Mesodermal cell (in vitro differentiated cells): ENCODE data around the gene MGMT.

Experiments used
- H3K27ac ChIP-seq: 2 replicates; pipeline ENCODE4 v1.7.0; 2013; ENCODE audit warnings: mild to moderate bottlenecking, low read depth, low read length, moderate library complexity; ENCODE audit not compliant: severe bottlenecking
- H3K36me3 ChIP-seq: 2 replicates; pipeline ENCODE4 v1.7.1; 2013; ENCODE audit warnings: mild to moderate bottlenecking, low read length, moderate library complexity; ENCODE audit not compliant: control insufficient read depth, insufficient read depth
- H3K4me1 ChIP-seq: one replicate; pipeline ENCODE4 v1.7.1; 2013; ENCODE audit warnings: mild to moderate bottlenecking, low read length; ENCODE audit not compliant: insufficient read depth, control insufficient read depth, poor library complexity, severe bottlenecking
- H3K4me3 ChIP-seq: 2 replicates; pipeline ENCODE4 v1.7.0; 2013; ENCODE audit warnings: low read length, control low read depth, mild to moderate bottlenecking; ENCODE audit not compliant: insufficient read depth, poor library complexity, severe bottlenecking; ENCODE audit errors: extremely low read depth
- H3K9me3 ChIP-seq: 2 replicates; pipeline ENCODE4 v1.7.1; 2013; ENCODE audit warnings: mild to moderate bottlenecking, low read length, moderate library complexity; ENCODE audit not compliant: control insufficient read depth
- WGBS, 2 experiments: methylation state at CpG; one replicate each; pipeline ENCODE4 v1.1.5; 2013; ENCODE audit warnings: missing lambda C conversion rate in 2 of 2; ENCODE audit not compliant: insufficient coverage in 2 of 2; 5-methylcytosine and 5-hydroxymethylcytosine counted together

The MGMT gene

GRCh38 chr10:129542589-129542988 is 75.5 kb downstream of the MGMT start:
- no peaks in the 10 kb centered on the region for H3K36me3 ChIP-seq
- no peak overlapping the region for H3K27ac ChIP-seq
- H3K4me1 ChIP-seq: no peaks in the 10 kb centered on the region
- no peaks in the 10 kb centered on the region for H3K9me3 ChIP-seq
- 86 to 94% methylated on average over 4 to 5 of the region's 10 CpGs for WGBS, 2 experiments
- no peak overlapping the region for H3K4me3 ChIP-seq

GRCh38 chr10:129544205-129545202 is 77.5 kb downstream of the MGMT start:
- no peak overlapping the region for H3K4me3 ChIP-seq
- H3K4me1 ChIP-seq: no peaks in the 10 kb centered on the region
- no peak overlapping the region for H3K27ac ChIP-seq
- no peaks in the 10 kb centered on the region for H3K36me3 ChIP-seq
- no peaks in the 10 kb centered on the region for H3K9me3 ChIP-seq
- WGBS, 2 experiments: 95 to 97% methylated on average over 14 to 21 of the region's 23 CpGs

- Histone ChIP-seq H3K4me1 (peaks cover 4% of the 10 kb centered on the region), H3K4me3 (no peak overlapping the region), H3K27ac (no peak overlapping the region), H3K36me3 (no peaks in the 10 kb centered on the region), H3K9me3 (no peaks in the 10 kb centered on the region)
- 93 to 96% methylated on average over 8 of the region's 8 CpGs for WGBS, 2 experiments
These were observed 78.2 kb downstream of the MGMT start for GRCh38 chr10:129545261-129545660.

GRCh38 chr10:129546106-129546505 is 79.1 kb downstream of the MGMT start:
- peaks cover 4% of the 10 kb centered on the region for H3K4me1 ChIP-seq
- no peaks in the 10 kb centered on the region for H3K9me3 ChIP-seq
- WGBS, 2 experiments: 87 to 91% methylated on average over 5 to 6 of the region's 8 CpGs
- no peaks in the 10 kb centered on the region for H3K36me3 ChIP-seq
- H3K4me3 ChIP-seq: no peak overlapping the region
- H3K27ac ChIP-seq: no peak overlapping the region

GRCh38 chr10:129547608-129548007 is 80.6 kb downstream of the MGMT start:
- WGBS, 2 experiments: 82 to 90% methylated on average over 7 of the region's 7 CpGs
- Histone ChIP-seq H3K27ac (no peak overlapping the region), H3K9me3 (no peaks in the 10 kb centered on the region), H3K36me3 (no peaks in the 10 kb centered on the region), H3K4me3 (no peak overlapping the region), H3K4me1 (peaks cover 4% of the 10 kb centered on the region)

- H3K4me3 ChIP-seq: no peak overlapping the region
- H3K9me3 ChIP-seq: no peaks in the 10 kb centered on the region
- H3K36me3 ChIP-seq: no peaks in the 10 kb centered on the region
- peaks cover 4% of the 10 kb centered on the region for H3K4me1 ChIP-seq
- H3K27ac ChIP-seq: no peak overlapping the region
- 78 to 96% methylated on average over 5 to 7 of the region's 10 CpGs for WGBS, 2 experiments
These were observed 81.6 kb downstream of the MGMT start for GRCh38 chr10:129548600-129548999.

- H3K4me1 ChIP-seq: peaks cover 4% of the 10 kb centered on the region
- H3K27ac ChIP-seq: no peak overlapping the region
- H3K36me3 ChIP-seq: no peaks in the 10 kb centered on the region
- no peaks in the 10 kb centered on the region for H3K9me3 ChIP-seq
- 82 to 85% methylated on average over 9 to 12 of the region's 16 CpGs for WGBS, 2 experiments
- H3K4me3 ChIP-seq: no peak overlapping the region
These were observed 83.0 kb downstream of the MGMT start for GRCh38 chr10:129550076-129550475.

- H3K36me3 ChIP-seq: no peaks in the 10 kb centered on the region
- 88 to 99% methylated on average over 7 to 9 of the region's 10 CpGs for WGBS, 2 experiments
- H3K4me3 ChIP-seq: no peak overlapping the region
- peaks cover 4% of the 10 kb centered on the region for H3K4me1 ChIP-seq
- H3K9me3 ChIP-seq: no peaks in the 10 kb centered on the region
- H3K27ac ChIP-seq: no peak overlapping the region
These were observed 83.6 kb downstream of the MGMT start for GRCh38 chr10:129550658-129551057.

- H3K4me1 ChIP-seq: peaks cover 4% of the 10 kb centered on the region
- WGBS, 2 experiments: 87 to 90% methylated on average over 9 to 13 of the region's 14 CpGs
- no peaks in the 10 kb centered on the region for H3K36me3 ChIP-seq
- no peak overlapping the region for H3K27ac ChIP-seq
- H3K9me3 ChIP-seq: no peaks in the 10 kb centered on the region
- no peak overlapping the region for H3K4me3 ChIP-seq
These were observed 85.1 kb downstream of the MGMT start for GRCh38 chr10:129552119-129552518.

GRCh38 chr10:129553928-129554327 is 86.9 kb downstream of the MGMT start:
- 94 to 96% methylated on average over 5 to 7 of the region's 11 CpGs for whole genome bisulfite sequencing, 2 experiments
- Histone ChIP-seq H3K27ac (no peak overlapping the region), H3K4me3 (no peak overlapping the region), H3K36me3 (no peaks in the 10 kb centered on the region), H3K4me1 (peaks cover 4% of the 10 kb centered on the region), H3K9me3 (no peaks in the 10 kb centered on the region)

- 92 to 97% methylated on average over 14 of the region's 18 CpGs for WGBS, 2 experiments
- Histone ChIP-seq H3K27ac (no peak overlapping the region), H3K4me3 (no peak overlapping the region), H3K9me3 (no peaks in the 10 kb centered on the region), H3K4me1 (no peaks in the 10 kb centered on the region), H3K36me3 (no peaks in the 10 kb centered on the region)
These were observed 89.3 kb downstream of the MGMT start for GRCh38 chr10:129556316-129556715.
